Lower leg skin (tissue), 4 donors: ENCODE measurements around the gene SPRED3. TPM values are rescaled to one million over a fixed set of nuclear protein-coding genes. Genes with fewer than 3 reads are reported as not detected.

Experiments used
- DNase-seq, 2 donors: peaks; one replicate each; pipeline ENCODE4 v3.0.0-alpha.2; 2019; ENCODE audit warnings: low spot score in 2 of 2
- H3K4me3 ChIP-seq: fragments of 200-600 bp; sonication (generic); 2 replicates; pipeline ENCODE4 v1.5.1; 2017; ENCODE audit warnings: mild to moderate bottlenecking, low read depth; ENCODE audit not compliant: poor library complexity, severe bottlenecking
- POLR2A ChIP-seq, 2 donors: fragments of 450-650 bp; IDR thresholded peaks; one replicate each; pipeline ENCODE4 v1.6.1; 2016 to 2017; ENCODE audit warnings: antibody characterized with exemption in 2 of 2, mild to moderate bottlenecking in 1 of 2, moderate library complexity in 1 of 2
- WGBS, 2 donors: methylation state at CpG; one replicate each; pipeline ENCODE4 v1.1.5; 2018; 5-methylcytosine and 5-hydroxymethylcytosine counted together
- intact Hi-C: fragments of 100-400 bp; cut with DNase I; formaldehyde crosslinking; loops from one replicate; pipeline ENCODE4 v1.15.0; 2023; ENCODE audit warnings: low total_unique reads
- total RNA-seq, 4 donors: library from RNA; depleted of rRNA; stranded (reverse); fragments of >200 nt; gene quantifications; one replicate each; pipeline ENCODE4 v1.1.0, GENCODE V29; 2016
- TF ChIP-seq, protein P1 (sequence below), 3 donors: fragments of 450-650 bp; IDR thresholded peaks; one replicate each; pipeline ENCODE4 v1.5.1; 2016; ENCODE audit warnings: antibody characterized with exemption in 3 of 3, mild to moderate bottlenecking in 3 of 3, moderate library complexity in 2 of 3

SPRED3 gene
- total RNA-seq, 4 donors from 2014 or later = 0.34 to 1.9 (median 1.1) TPM

GRCh38 chr19:38369584-38369983 is 18.9 kb upstream of the SPRED3 start:
- no peak overlapping the region for H3K4me3 ChIP-seq
- WGBS, 2 donors = 86 to 87% methylated on average over 2 of the region's 2 CpGs
- intact Hi-C loops = no loop called here
- no peak for DNase-seq
- TF ChIP-seq, protein P1, sequence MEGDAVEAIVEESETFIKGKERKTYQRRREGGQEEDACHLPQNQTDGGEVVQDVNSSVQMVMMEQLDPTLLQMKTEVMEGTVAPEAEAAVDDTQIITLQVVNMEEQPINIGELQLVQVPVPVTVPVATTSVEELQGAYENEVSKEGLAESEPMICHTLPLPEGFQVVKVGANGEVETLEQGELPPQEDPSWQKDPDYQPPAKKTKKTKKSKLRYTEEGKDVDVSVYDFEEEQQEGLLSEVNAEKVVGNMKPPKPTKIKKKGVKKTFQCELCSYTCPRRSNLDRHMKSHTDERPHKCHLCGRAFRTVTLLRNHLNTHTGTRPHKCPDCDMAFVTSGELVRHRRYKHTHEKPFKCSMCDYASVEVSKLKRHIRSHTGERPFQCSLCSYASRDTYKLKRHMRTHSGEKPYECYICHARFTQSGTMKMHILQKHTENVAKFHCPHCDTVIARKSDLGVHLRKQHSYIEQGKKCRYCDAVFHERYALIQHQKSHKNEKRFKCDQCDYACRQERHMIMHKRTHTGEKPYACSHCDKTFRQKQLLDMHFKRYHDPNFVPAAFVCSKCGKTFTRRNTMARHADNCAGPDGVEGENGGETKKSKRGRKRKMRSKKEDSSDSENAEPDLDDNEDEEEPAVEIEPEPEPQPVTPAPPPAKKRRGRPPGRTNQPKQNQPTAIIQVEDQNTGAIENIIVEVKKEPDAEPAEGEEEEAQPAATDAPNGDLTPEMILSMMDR (IDR thresholded peaks at IDR 0.05) = no peak
- TF ChIP-seq POLR2A (IDR thresholded peaks at IDR 0.05) = no peak

GRCh38 chr19:38370299-38370698 is 18.2 kb upstream of the SPRED3 start:
- TF ChIP-seq, protein P1 (IDR thresholded peaks at IDR 0.05) = no peak
- TF ChIP-seq POLR2A (IDR thresholded peaks at IDR 0.05) = no peak
- H3K4me3 ChIP-seq = no peak overlapping the region
- DNase-seq = no peak
- WGBS, 2 donors = 68 to 82% methylated on average over 12 of the region's 12 CpGs
- intact Hi-C loops = no loop called here

- WGBS, 2 donors = 65 to 66% methylated on average over 6 of the region's 6 CpGs
- H3K4me3 ChIP-seq = no peak overlapping the region
- no peak for DNase-seq
- no peak for TF ChIP-seq POLR2A (IDR thresholded peaks at IDR 0.05)
- TF ChIP-seq, protein P1 (IDR thresholded peaks at IDR 0.05) = no peak
- intact Hi-C loops = no loop called here
These were observed 17.4 kb upstream of the SPRED3 start for GRCh38 chr19:38371081-38371480.

- 50 to 58% methylated on average over 6 of the region's 6 CpGs for WGBS, 2 donors
- TF ChIP-seq, protein P1 (IDR thresholded peaks at IDR 0.05) = no peak
- no peak for TF ChIP-seq POLR2A (IDR thresholded peaks at IDR 0.05)
- H3K4me3 ChIP-seq = no peak overlapping the region
- no peak for DNase-seq
- intact Hi-C loops = no loop called here
These were observed 14.6 kb upstream of the SPRED3 start for GRCh38 chr19:38373907-38374331.

DNA sequence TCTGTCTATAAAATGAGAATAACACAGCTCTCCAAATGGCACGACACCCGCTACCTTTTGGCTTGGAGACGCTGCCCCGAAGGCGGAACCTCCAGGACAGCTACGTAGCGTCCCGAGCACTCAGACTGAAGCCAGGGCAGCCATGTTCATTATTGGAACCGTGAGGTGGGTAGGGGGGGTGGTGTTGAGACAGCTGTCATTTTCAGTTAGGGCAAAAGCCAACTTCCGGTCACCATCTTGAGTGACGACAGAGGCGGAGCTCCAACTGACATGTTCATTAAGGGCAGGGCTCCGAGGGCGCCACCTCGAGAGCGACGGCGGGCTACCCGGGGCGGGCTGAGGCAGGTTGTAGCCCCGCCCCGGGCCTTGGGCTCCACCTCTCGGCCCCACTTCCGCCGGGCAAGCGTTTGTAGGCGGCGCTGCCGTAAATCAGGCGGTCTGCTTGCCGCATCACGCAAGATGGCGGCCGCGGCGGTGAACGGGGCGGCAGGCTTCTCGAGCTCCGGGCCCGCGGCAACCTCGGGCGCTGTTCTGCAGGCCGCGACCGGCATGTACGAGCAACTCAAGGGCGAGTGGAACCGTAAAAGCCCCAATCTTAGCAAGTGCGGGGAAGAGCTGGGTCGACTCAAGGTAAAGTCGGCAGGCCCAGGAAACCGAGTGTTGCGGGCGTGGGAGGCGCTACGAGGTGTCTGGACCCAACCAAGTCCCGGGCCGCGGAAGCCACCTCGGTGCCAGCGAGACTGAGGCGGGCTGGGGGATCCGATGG is 14.0 kb upstream of the SPRED3 start, which contains the start of gene PSMD8:
PSMD8 (plus strand) TSS at position 240 of the 766 bp plus-strand sequence; CDS start at position 271, 31 bp downstream.
- peak; percentile 100 for DNase-seq
- intact Hi-C loops = no loop called here
- H3K4me3 ChIP-seq = peak within 1 kb of the TSS; percentile 83
- whole genome bisulfite sequencing, 2 donors = 0% methylated on average over 55 to 62 of the region's 65 CpGs
- TF ChIP-seq, protein P1 (IDR thresholded peaks at IDR 0.05) = no peak
- TF ChIP-seq POLR2A (IDR thresholded peaks at IDR 0.05) = peak in 1 of 2 donors; percentile 75
